ENCODE data around the gene AMACR.
"Not testable (repeated sequence)": the region's sequence is repeated elsewhere in the genome, so short reads cannot be mapped to it uniquely, and the experiment has no call there.

The AMACR gene

DNA sequence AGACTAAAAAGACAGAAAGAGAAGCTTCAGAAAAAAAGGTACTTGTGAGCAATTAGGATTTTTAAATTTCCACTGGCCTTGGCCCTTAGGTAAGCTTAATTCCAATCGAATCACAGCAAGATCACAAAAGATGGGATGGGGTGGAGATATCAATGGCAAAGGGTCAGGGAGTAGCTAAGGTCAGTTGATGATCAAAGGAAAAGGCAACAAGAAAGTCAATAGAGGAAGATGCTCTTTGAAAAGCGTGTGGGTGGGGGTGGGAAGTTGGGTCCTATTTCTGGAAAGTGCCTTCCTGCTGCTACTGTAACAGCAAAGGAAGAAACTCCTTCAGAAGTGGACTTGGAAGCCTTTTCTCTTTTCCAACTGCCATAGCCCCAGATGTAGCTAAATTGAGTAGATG lies 27.9 kb upstream of the AMACR start:
- no peak for DNase-seq

DNA sequence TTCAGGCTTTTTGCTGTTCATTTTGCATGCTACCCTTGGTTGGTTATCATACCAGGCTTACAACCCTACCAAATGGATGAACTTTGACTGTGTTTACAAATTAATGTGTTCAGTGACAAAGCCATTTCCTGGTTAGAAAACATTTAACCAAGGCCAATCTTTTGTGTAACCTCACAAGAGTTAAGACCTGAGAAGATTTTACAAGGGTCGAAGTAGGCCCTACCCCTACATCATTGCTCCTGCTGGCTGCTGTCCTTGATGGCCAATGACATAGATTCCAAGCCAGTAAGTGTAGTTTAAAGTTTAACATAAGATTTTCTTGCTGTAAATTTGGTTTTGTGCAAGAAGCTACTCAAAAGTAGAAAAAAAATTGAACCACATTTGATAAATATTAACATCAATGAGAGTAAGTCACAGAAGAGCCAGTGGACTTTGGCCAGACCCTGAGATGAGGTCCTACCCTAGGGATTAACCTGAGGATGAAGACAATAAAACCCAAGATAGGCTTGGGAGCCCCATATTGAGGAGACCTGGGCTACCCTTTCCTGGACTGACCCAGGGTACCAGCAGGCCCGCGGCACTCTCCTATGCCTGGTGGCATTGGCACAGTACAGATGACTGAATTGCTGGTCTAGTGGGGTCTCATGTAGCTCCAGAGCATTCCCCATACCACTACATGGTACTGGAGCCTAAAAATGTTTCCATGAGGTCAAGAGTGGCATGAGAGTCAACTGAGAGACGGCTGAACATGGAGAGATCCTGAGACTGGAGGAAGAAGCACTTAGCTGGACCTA lies 26.9 kb upstream of the AMACR start:
- DNase-seq, result no peak

DNA sequence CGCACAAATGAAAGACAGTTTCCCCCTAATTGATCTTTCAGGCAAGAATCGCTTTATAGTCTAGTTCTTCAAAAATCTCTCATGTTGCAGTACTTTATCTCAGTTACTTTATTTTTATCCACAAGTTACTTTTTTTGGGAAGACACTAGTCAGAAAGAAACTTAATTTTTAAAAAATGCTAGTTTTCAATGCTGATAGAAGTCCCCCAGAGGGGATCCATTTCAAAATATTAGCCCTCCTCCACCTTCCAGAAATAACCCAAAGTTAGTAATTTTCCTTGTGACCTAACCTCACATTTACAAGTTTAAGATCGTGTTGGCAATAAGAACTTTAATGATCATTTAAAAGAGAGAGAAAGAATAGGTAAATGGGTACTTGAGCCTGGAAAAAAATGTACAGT lies 24.1 kb upstream of the AMACR start:
- DNase-seq, result no peak

DNA sequence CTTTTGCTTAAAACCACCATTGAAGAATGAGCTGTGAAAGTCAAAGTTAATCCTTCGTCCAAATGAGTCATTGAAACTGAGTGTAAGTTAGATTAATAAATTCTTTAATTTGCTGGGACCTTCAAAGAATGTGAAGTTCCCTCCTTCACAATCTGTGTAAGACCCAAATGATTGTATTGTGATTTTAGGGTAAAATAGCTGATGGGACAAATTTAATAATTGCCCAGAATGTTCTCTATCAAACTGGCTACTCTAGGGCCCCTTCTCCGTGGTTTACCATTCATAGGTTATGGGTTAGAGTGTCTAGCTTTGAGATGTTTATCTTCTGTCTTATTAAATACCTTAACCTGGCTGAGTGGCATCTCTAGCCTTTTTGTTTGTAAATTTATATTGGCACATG lies 23.3 kb upstream of the AMACR start:
- no peak for DNase-seq

DNA sequence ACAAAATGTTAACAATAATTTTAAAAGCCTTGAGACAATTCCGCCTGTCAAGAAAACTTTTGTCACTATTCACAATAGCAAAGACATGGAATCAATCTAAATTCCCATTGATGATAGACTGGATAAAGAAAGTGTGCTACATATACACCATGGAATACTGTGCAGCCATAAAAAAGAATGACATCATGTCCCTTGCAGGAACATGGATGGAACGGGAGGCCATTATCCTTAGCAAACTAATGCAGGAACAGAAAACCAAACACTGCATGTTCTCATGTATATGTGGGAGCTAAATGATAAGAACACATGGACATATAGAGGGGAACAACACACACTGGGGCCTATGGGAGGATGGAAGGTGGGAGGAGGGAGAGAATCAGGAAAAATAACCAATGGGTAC lies 22.7 kb upstream of the AMACR start:
- not testable (repeated sequence) for DNase-seq

DNA sequence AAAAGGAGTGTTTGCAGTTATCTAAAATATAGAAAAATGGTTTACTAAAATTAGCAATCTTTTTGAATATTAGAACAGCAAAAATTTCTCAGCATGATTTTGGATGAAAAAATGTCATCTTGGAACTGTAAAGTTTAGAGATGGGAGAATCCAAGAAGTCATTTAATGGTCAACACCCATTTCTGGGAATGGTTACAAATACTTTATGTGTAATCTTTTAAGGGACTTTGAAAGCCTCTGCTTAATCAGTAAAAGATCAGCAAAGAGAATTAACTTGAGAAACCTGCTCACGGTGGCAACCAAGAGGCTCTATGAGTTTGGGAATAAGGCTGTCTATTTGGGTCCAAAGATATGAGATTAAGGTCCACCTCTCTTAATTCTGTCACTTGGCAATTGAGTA lies 22.2 kb upstream of the AMACR start:
- no peak for DNase-seq

DNA sequence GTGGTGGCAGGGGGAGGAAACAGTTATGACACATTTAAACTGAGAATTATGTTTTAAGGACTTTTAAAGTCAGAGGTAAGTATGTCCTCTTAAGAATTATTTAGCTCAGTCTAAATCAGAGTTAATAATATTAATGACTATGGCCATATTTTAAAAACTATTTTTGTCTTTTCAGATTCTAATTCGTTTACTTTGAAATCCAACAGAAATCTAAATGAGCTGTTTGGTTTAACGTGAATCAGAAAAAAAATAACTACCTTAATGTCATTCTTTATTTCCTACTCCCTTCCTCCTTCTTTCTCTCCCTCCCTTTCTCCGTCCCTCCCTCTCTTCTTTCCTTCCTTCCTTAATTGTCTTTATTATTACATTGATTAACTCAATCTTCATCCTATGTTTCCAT lies 20.5 kb upstream of the AMACR start:
- no peak for DNase-seq

DNA sequence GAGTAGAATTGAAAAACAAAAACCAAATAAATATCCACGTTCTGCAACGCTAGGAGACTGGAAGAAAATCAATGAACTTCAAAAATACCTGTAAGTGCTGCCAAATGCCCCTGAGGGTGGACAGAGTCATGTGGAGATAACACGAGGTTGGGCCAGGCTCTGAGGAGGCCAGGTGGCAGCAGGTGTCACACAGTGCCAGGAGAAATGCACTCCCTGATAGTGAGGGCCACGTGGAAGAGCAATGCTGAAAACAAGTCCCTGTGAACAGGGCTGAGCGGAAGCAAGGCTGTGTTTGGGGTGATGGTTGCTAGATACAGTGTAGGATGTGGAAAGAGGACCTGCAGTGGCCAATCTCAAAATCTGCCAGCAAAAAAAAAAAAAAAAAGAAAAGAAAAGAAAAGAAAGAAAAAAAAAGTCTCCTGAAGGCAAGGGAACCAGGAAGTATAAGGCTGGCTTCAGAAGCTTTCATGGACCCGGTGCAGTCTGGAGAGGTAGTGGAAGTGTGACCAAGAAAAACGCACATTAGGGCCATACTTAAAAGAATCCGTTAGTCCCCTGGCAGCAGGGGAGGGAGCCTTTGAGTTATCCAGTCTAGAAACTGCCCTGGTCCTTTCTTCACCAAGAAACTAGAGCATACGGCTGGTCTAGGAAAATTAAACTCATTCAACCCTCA lies 18.4 kb upstream of the AMACR start:
- DNase-seq, result no peak

DNA sequence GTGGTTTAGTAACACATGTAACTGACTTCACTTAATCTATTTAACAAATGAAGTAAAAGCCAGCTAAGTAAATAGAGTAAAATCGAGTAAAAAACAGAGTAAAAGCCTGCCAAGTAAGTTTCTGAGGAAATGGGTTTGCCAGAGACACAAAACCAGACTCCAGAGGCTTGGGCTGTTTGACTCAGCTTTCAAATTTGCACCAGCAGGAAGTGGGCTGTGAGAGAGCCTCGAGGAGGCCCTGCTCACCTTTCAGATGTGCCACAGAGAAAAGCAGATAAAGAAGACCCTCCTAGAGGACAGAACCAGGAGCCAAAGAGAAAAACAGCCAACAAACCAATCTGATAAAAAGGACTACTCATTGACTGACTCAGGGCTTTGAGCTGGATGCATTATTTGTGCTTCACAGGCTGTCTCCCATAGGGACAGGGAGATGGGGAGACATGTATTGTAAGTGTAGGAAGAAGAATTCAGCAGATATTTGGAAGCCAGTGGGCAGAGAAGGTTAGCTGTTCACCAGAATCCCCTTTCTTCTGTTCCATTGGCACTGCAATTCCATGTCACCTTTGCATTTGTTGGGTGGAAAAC lies 14.4 kb upstream of the AMACR start:
- DNase-seq, result no peak

DNA sequence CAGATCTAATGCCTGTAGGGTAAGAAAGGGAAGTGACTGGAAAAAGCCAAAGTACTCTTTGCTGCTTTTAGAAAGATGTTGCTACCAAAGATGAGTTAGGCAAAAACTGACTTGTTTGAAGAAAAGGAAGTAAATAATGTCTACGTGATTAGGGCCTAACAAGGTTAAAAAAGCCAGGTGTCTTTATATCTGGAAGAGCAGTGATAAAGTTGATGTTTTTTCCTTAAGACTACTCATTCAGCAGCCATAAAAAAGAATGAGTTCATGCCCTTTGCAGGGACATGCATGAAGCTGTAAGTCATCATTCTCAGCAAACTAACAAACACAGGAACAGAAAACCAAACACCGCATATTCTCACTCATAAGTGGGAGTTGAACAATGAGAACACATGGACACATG lies 13.5 kb upstream of the AMACR start:
- DNase-seq, result no peak

DNA sequence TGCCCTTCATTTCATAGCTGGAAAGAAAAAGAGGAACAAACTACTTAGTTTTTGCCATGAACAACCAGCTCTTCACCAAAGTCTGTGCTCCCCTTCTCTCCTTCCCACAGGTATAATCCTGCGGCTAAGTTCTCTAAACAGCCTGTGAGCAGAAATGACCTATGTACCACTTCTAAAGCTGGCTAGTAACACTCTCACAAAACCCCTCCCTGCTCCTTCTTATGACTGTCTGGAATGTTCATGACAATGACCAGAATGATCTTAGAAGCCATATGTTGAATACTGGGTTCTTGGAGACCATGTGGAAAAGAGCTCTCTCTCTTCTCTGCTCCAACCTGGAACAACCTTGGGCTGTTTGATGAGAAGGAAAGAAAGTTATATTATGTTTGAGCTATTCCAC lies 12.9 kb upstream of the AMACR start:
- DNase-seq, result no peak

DNA sequence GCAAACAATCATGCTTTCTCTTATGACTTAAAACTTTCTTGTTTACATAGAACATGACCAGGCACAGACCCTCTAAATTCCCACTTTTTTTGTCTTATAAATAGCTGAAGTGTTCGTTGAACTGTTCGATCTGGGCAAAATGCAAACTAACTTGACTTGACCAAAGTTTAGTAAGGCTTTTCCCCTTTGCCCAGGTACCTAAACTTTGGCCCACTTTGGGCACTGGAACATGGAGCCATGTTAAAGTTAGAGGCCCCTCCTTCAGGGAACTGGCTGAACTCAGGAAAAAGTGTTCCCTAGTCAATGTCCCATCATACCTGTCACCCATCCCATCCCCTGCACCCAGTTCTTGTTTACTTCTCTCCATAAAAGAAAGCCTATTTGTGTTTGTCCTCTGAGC lies 9.4 kb upstream of the AMACR start:
- no peak for DNase-seq

DNA sequence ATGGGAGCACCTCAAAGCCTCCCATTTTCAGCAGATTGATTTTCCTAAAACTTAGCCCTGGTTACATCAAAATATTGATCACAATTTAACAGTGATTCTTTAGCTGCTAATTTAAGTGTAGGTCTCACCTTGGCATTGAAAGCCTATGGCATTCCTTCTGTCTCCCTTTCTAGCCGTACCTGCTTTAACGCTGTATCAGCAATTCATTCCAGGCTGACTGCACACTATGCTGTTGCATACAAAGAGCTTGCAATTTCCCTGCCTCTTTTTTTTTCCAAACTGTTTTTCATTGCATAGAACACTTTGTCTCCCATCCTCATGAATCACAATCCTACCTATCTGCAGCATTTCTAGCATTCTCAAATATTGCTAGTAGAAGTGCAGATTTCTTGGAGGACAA lies 8.9 kb upstream of the AMACR start:
- DNase-seq, result no peak

DNA sequence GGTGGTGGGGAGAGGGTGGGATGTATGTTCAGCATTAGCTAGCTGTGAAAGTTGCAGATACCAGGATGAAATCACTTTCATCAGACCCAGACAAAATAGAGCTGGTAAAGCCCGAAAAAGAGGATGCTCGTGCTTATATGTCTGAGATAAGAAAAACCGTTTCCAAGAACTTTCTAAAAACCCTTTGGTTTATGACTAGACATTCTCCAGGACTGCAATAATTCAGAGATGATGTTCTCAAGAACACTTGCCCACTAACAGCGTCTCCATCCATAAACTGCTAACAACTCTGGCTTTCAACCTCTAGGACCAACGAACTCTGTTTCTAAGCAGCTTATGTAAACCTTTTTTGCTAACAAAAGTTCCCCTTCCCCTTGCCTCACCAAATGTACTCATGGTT lies 8.4 kb upstream of the AMACR start:
- no peak for DNase-seq

DNA sequence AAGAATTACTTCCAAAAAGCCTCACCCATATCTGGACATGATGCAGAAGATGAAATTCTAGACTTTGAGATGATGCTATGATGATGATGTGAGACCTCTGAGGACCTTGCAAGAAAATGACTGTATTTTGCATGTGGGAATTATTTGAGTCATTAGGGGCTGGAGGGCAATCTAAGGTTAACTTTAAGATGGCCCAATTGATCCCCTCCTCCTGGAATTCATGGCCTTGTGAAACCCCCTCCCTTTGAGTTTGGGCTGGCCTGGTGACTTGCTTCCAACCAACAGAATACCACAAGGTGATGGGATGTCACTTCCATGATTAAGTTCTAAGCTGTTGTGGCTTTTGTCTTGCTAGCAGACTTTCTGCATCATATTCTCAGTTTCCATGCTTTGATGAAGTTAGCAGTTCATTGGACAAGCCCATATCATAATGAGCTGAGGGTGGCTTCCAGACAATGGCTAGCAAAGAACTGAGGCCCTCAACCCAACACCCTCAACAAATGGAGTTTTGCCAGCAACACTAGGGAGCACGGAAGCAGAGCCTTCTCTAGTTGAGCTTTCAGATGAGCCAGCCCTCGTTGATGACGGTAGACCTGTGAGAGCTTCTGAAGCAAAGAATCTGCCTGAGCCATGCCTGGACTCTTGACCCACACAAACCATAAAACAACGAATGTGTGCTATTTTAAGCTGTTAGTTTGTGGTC lies 7.4 kb upstream of the AMACR start:
- DNase-seq, result no peak

DNA sequence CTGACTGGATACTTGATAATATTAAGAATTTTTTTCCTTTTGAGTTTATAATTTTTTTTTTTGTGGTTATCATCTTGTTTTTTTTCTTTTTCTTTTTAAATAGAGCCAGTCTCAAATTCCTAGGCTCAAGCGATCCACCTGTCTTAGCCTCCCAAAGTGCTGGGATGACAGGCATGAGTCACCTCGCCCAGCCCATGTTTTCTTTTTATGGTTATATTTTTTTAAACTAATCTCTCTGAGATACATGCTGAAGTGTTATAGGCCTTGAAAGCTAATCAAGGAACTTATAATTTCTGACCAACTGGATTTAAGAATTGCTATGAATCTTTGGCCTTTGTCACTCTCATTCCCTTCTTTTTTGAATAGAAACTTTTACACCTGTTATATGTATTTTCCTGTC lies 6.8 kb upstream of the AMACR start:
- no peak for DNase-seq

DNA sequence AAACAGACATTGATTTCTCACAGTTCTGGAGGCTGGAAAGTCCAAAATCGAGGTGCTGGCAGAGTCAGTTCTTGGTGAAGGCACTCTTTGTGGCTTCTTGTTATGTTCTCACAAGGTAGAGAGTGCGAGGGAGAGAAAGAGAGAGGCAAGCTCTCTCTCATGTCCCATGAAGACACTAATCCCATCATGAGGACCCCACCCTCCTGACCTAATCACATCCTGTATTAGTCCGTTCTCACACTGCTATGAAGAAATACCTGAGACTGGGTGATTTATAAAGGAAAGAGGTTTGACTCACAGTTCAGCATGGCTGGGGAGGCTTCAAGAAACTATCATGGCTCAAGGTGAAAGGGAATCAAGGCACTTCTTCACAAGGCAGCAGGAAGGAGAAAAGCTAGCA lies 5.7 kb upstream of the AMACR start:
- no peak for DNase-seq

DNA sequence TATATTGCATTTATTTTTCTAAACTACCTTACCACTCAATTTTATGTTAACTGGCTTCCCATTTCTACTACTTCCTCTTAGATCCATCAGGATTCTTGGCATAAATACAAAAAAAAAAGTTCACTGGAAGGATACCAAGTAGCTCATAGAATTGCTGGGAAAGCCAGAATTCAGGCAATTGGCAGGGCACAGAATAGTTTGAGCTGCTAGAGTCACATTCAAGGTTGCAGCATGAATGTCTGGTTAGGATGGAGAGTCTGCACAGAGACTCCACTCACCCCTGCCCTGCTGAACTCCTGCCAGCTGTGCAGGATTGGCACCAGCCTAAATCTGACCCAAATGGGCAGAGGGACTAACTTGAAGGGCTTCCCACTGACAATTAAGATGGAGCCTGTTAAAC lies 4.9 kb upstream of the AMACR start:
- DNase-seq, result peak; percentile 59

DNA sequence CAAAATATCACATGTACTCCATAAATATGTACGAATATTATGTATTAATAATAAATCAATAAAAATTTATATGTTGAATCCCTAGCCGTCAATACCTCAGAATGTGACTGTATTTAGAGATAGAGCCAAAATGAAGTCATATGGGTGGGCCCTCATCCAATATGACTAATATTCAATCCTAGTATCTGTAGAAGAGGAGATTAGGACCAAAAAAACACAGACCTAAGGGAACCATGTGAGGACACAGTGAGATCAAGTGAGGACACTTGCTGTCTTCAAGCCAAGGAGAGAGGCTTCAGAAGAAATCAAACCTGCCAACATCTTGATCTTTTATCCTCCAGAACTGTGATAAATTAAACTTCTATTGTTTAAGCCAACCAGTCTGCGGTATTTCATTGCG lies 3.7 kb upstream of the AMACR start:
- DNase-seq, result no peak

DNA sequence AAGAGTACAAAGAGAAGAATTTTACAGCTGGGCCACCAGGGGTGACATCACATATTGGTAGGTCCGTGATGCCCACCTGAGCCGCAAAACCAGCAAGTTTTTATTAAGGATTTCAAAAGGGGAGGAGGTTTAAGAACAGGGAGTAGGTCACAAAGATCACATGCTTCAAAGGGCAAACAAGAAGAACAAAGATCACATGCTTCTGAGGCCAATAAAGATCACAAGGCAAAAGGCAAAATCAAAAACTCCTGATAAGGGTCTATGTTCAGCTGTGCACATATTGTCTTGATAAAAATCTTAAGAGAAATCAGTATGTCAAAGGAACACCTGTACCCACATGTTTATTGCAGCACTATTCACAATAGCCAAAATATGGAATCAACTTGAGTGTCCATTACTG lies 2.3 kb upstream of the AMACR start:
- not testable (repeated sequence) for DNase-seq

DNA sequence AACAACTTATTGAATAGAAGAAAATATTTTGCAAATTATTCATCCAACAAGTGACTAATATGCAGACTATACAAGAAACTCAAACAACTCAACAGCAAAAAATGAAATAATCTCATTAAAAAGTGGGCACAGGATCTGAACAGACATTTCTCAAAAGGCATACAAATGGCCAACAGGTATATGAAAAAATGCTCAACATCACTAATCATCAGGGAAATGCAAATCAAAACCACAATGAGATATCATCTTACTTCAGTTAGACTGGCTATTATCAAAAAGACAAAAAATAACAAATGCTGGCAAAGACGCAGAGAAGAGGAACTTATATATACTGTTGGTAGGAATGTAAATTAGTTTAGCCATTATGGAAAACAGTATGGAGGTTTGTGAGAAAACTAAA lies 1.8 kb upstream of the AMACR start:
- no peak for DNase-seq

DNA sequence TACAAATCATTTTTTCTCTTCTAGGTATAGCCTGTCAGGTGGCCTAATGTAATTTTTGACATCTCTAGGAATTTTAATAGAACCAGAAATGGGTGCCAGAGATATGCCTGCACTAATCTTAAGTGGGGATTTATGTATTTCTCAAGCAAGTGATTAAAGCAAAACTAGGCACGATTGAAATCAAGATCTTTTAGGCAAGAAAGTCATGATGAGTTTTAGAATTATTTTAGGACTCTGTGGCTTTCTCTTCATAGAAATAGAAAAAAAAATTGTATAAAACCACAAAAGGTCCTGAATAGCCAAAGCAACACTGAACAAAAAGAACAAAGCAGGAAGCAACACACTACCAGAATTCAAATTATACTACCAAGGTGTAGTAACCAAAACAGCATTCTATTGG lies 952 bp upstream of the AMACR start:
- DNase-seq, result no peak

DNA sequence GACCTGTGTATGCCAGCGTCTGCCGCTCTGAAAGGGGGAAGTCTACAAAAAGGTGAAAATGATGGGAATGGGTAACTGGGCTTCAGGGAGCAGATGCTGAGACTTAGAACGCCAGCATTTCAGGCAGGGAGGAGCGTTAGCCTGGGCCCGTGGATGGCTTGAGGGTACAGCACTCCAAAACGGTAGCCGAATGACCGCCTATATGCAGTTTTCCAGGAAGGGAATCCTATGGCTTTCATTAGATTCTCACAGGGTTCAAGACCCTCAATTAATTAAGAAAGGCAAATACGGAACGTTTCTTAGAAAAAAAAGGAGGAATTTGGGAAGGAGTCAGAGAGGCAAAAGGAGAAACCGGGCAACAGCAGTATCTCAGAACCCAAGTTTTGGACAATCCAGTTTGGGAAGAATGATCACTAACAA lies 639 bp downstream of the AMACR start:
- peak; percentile 53 for DNase-seq

DNA sequence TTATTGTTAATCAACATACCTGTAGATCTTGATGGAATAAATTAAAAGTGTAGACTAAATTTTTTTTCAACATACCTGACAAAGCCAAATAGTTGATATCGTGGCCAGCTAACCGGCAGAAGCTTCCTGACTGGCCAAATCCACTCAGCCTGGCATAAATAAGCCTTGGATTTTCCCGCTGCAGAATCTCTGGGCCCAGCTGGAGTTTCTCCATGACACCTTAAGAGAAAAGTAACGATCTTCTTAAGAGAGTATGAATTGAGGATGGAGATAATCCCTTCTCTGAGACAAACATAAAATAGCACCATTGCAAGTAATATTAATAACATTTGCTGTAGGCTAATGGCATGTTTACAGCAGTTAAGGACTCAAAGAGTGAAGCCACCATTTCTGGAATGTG lies 2.2 kb downstream of the AMACR start:
- no peak for DNase-seq
